GM19468 (cell line): ENCODE data around the gene UAP1L1.

Experiments
- ATAC-seq: cut with Tn5 transposase; IDR thresholded peaks from one replicate; pipeline ENCODE4 v1.9.1; 2021; ENCODE audit warnings: mild to moderate bottlenecking, moderate library complexity, moderate number of reproducible peaks; ENCODE audit not compliant: unreplicated experiment; ENCODE audit errors: extremely low read depth

UAP1L1 gene

GRCh38 chr9:137089232-137089947, 12.1 kb downstream of the UAP1L1 start:
- ATAC-seq, result no peak

GRCh38 chr9:137095664-137096517, 18.6 kb downstream of the UAP1L1 start:
- ATAC-seq, result no peak

GRCh38 chr9:137096785-137097546, 19.6 kb downstream of the UAP1L1 start:
- ATAC-seq, result no peak

GRCh38 chr9:137097761-137098462, 20.6 kb downstream of the UAP1L1 start:
- no peak for ATAC-seq

- no peak for ATAC-seq
These were observed 21.9 kb downstream of the UAP1L1 start for GRCh38 chr9:137099231-137099630.

GRCh38 chr9:137103206-137103999, 26.1 kb downstream of the UAP1L1 start:
- no peak for ATAC-seq

GRCh38 chr9:137105814-137106661, 28.7 kb downstream of the UAP1L1 start:
- no peak for ATAC-seq

- ATAC-seq, result no peak
These were observed 29.4 kb downstream of the UAP1L1 start for GRCh38 chr9:137106662-137107250.

GRCh38 chr9:137107312-137107921, 30.1 kb downstream of the UAP1L1 start:
- ATAC-seq, result no peak

- no peak for ATAC-seq
These were observed 30.7 kb downstream of the UAP1L1 start for GRCh38 chr9:137107982-137108381.

- no peak for ATAC-seq
These were observed 31.4 kb downstream of the UAP1L1 start for GRCh38 chr9:137108608-137109249.

- ATAC-seq, result no peak
These were observed 32.2 kb downstream of the UAP1L1 start for GRCh38 chr9:137109250-137110146.

- no peak for ATAC-seq
These were observed 33.0 kb downstream of the UAP1L1 start for GRCh38 chr9:137110147-137110910.

GRCh38 chr9:137110911-137111787, 33.8 kb downstream of the UAP1L1 start:
- ATAC-seq, result no peak
